NT2/D1 (cell line): ENCODE measurements around the gene TDRD7.

Experiments
- SUZ12 ChIP-seq: IDR thresholded peaks from 2 replicates; pipeline ENCODE4 v1.6.1; 2011; ENCODE audit not compliant: insufficient read length, insufficient read depth; ENCODE audit errors: extremely low read depth
- YY1 ChIP-seq: IDR thresholded peaks from 2 replicates; pipeline ENCODE4 v1.6.1; 2011; ENCODE audit not compliant: insufficient read length, insufficient read depth

DNA sequence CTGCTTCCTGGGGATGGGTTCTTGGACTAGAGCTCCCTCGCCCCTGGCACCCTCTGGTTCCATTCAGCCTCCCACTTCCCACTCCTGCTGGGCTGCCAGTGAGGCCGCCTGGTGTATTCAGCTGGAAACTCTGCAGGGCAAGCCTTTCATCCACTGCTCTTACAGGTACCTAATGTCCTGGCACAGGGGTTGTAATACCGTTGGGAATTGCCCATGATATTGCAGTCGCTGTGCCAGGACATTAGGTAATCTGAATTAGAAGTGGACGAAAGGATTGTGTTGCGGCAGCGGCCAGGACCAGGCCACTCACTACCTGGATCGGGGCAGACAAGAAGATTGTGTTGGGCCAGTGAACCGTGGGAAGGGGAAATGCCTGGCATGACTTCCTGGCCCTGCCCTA, 102.6 kb downstream of the TDRD7 start:
- TF ChIP-seq SUZ12 (no peak), YY1 (no peak)
